Measurements from ENCODE around the gene FAP. TPM values are rescaled to one million over a fixed set of nuclear protein-coding genes. Genes with fewer than 3 reads are reported as not detected.

The FAP gene
- total RNA-seq, 1 donor from 2014 or later, result not detected

- H3K4me2 ChIP-seq, result no peak overlapping the region
Measured at GRCh38 chr2:162256591-162256991, 13.3 kb upstream of the FAP start.

GRCh38 chr2:162254236-162254871 lies 11.1 kb upstream of the FAP start:
- H4K20me1 ChIP-seq (ENCODE audit: low read depth), result no peaks in the 10 kb centered on the region
- Mint-ChIP-seq H3K27me3 (ENCODE audit: insufficient read depth, low read depth) (no peaks in the 10 kb centered on the region), H3K9me3 (no peaks in the 10 kb centered on the region), H3K27ac (no peak overlapping the region), H3K4me3 (no peak overlapping the region), H3K4me1 (no peaks in the 10 kb centered on the region), H3K36me3 (no peaks in the 10 kb centered on the region)
- H3K79me2 ChIP-seq (ENCODE audit: low read depth), result no peaks in the 10 kb centered on the region
- no peak overlapping the region for H3K4me2 ChIP-seq
- no peak overlapping the region for H3K4me3 ChIP-seq
- no peak overlapping the region for H3K27ac ChIP-seq
- no peak for DNase-seq (ENCODE audit: low spot score)
- TF ChIP-seq EZH2phosphoT487 (IDR thresholded peaks at IDR 0.05) (no peak), EZH2 (IDR thresholded peaks at IDR 0.05) (no peak), CTCF (IDR thresholded peaks at IDR 0.05) (no peak)
- H3F3A ChIP-seq (ENCODE audit: low read depth), result no peaks in the 10 kb centered on the region
- no peaks in the 10 kb centered on the region for H3K9me3 ChIP-seq (ENCODE audit: low read depth)
- no peaks in the 10 kb centered on the region for H3K36me3 ChIP-seq
- no peaks in the 10 kb centered on the region for H3K27me3 ChIP-seq
- no peak overlapping the region for H3K9ac ChIP-seq
- H2AFZ ChIP-seq (replicated peaks), result no peak overlapping the region
- H3K4me1 ChIP-seq, result no peaks in the 10 kb centered on the region

More at GRCh38 chr2:162256591-162256991, 13.3 kb upstream of the FAP start:
- H3K4me1 Mint-ChIP-seq, result no peaks in the 10 kb centered on the region
- Histone ChIP-seq H3K9ac (no peak overlapping the region), H3F3A (ENCODE audit: low read depth) (no peaks in the 10 kb centered on the region), H3K79me2 (ENCODE audit: low read depth) (no peaks in the 10 kb centered on the region), H3K4me1 (no peaks in the 10 kb centered on the region), H2AFZ (replicated peaks) (no peak overlapping the region), H3K36me3 (no peaks in the 10 kb centered on the region), H3K9me3 (ENCODE audit: low read depth) (no peaks in the 10 kb centered on the region), H3K4me3 (no peak overlapping the region), H3K27ac (no peak overlapping the region), H3K27me3 (no peaks in the 10 kb centered on the region), H4K20me1 (ENCODE audit: low read depth) (no peaks in the 10 kb centered on the region)
- no peak for DNase-seq (ENCODE audit: low spot score)
- H3K9me3 Mint-ChIP-seq, result no peaks in the 10 kb centered on the region
- no peak overlapping the region for H3K27ac Mint-ChIP-seq
- no peak for TF ChIP-seq CTCF (IDR thresholded peaks at IDR 0.05)
- no peak for TF ChIP-seq EZH2 (IDR thresholded peaks at IDR 0.05)
- no peak for TF ChIP-seq EZH2phosphoT487 (IDR thresholded peaks at IDR 0.05)
- no peaks in the 10 kb centered on the region for H3K36me3 Mint-ChIP-seq
- no peak overlapping the region for H3K4me3 Mint-ChIP-seq
- H3K27me3 Mint-ChIP-seq (ENCODE audit: insufficient read depth, low read depth), result no peaks in the 10 kb centered on the region

GRCh38 chr2:162253435-162253834 lies 10.2 kb upstream of the FAP start:
- H3F3A ChIP-seq (ENCODE audit: low read depth), result no peaks in the 10 kb centered on the region
- no peak overlapping the region for H3K4me2 ChIP-seq
- H3K9me3 ChIP-seq (ENCODE audit: low read depth), result no peaks in the 10 kb centered on the region
- H3K4me3 Mint-ChIP-seq, result no peak overlapping the region
- no peaks in the 10 kb centered on the region for H3K27me3 ChIP-seq
- H3K9me3 Mint-ChIP-seq, result no peaks in the 10 kb centered on the region
- no peak overlapping the region for H3K27ac Mint-ChIP-seq
- H3K79me2 ChIP-seq (ENCODE audit: low read depth), result no peaks in the 10 kb centered on the region
- no peak for TF ChIP-seq EZH2phosphoT487 (IDR thresholded peaks at IDR 0.05)
- no peak for TF ChIP-seq CTCF (IDR thresholded peaks at IDR 0.05)
- no peak for TF ChIP-seq EZH2 (IDR thresholded peaks at IDR 0.05)
- H3K36me3 ChIP-seq, result no peaks in the 10 kb centered on the region
- no peaks in the 10 kb centered on the region for H3K36me3 Mint-ChIP-seq
- H3K9ac ChIP-seq, result no peak overlapping the region
- H4K20me1 ChIP-seq (ENCODE audit: low read depth), result no peaks in the 10 kb centered on the region
- no peak for DNase-seq (ENCODE audit: low spot score)
- no peaks in the 10 kb centered on the region for H3K4me1 ChIP-seq
- H3K4me3 ChIP-seq, result no peak overlapping the region
- no peak overlapping the region for H3K27ac ChIP-seq
- no peaks in the 10 kb centered on the region for H3K27me3 Mint-ChIP-seq (ENCODE audit: insufficient read depth, low read depth)
- H3K4me1 Mint-ChIP-seq, result no peaks in the 10 kb centered on the region
- no peak overlapping the region for H2AFZ ChIP-seq (replicated peaks)

Data from neural progenitor cell (in vitro differentiated cells).